HG03135 (cell line): Measurements from ENCODE around the gene CD2BP2.

Experiments
- ATAC-seq: cut with Tn5 transposase; IDR thresholded peaks from one replicate; pipeline ENCODE4 v1.9.1; 2021; ENCODE audit warnings: mild to moderate bottlenecking, moderate library complexity; ENCODE audit not compliant: unreplicated experiment

Gene CD2BP2

GRCh38 chr16:30365200-30365599, 10.1 kb upstream of the CD2BP2 start:
- ATAC-seq, result no peak

- ATAC-seq, result no peak
Measured at GRCh38 chr16:30361180-30361579, 6.1 kb upstream of the CD2BP2 start.

GRCh38 chr16:30359871-30360170, 4.7 kb upstream of the CD2BP2 start:
- ATAC-seq, result no peak

GRCh38 chr16:30358990-30359870, 4.1 kb upstream of the CD2BP2 start:
- no peak for ATAC-seq

GRCh38 chr16:30358577-30358936, 3.4 kb upstream of the CD2BP2 start:
- ATAC-seq, result no peak

GRCh38 chr16:30357715-30358576, 2.8 kb upstream of the CD2BP2 start:
- no peak for ATAC-seq

- ATAC-seq, result no peak
Measured at GRCh38 chr16:30357085-30357714, 2.1 kb upstream of the CD2BP2 start.

GRCh38 chr16:30356401-30357084, 1.4 kb upstream of the CD2BP2 start:
- no peak for ATAC-seq

- ATAC-seq, result no peak
Measured at GRCh38 chr16:30355954-30356308, 823 bp upstream of the CD2BP2 start.

- peak; percentile 9 for ATAC-seq
Measured at GRCh38 chr16:30354423-30355143, 525 bp downstream of the CD2BP2 start.

GRCh38 chr16:30353438-30354129, 1.5 kb downstream of the CD2BP2 start:
- ATAC-seq, result no peak

- ATAC-seq, result no peak
Measured at GRCh38 chr16:30352488-30353401, 2.4 kb downstream of the CD2BP2 start.

- ATAC-seq, result no peak
Measured at GRCh38 chr16:30351586-30352419, 3.3 kb downstream of the CD2BP2 start.

GRCh38 chr16:30351001-30351441, 4.1 kb downstream of the CD2BP2 start:
- no peak for ATAC-seq

GRCh38 chr16:30350134-30350871, 4.8 kb downstream of the CD2BP2 start:
- peak; percentile 47 for ATAC-seq

GRCh38 chr16:30349675-30350074, 5.4 kb downstream of the CD2BP2 start:
- peak; percentile 40 for ATAC-seq

- ATAC-seq, result no peak
Measured at GRCh38 chr16:30348929-30349328, 6.2 kb downstream of the CD2BP2 start.
